ENCODE results near the gene FBN1. TPM values are rescaled to one million over a fixed set of nuclear protein-coding genes. Genes with fewer than 3 reads are reported as not detected.
A peak's percentile ranks its signal among the peaks of the same experiment; 100 is the strongest.

FBN1 gene
- total and polyA plus RNA-seq, 2 donors = 6.3 to 19.5 TPM

DNA sequence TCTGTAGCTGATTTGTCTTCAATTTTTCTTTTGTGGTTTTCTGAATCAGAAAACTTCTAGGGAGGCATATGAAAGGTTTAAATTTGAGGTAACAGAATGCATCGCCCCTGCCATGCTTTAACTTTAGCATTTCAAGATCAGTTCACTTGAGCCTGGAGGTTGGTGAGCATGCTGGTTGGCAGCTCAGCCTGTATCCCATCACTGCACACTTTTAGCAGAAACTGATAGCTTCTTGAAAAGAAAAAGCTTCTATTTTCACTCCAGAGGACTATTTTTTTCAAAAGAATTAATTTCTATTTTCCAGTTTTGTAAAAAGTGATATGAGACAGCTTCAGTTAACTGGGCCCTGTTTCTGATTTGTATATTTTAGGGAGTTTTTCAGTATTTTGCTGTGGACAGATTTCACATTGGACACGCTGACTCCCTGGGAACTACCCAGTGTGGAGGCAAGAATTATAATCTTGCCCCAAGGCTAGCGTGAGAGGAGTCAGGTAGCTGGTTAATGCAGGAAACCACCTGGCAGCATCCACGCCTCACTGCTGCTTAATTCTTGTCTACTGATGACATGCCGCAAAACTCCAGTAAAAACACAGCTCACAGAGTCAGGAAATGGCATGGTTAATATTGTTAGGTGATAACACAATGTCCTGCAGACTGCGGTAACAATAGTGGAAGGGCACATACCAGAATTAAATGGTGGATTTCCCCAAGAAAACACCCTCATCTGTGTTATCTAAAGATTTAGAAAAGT lies 242.9 kb downstream of the FBN1 start:
- H3K27me3 ChIP-seq (ENCODE audit: control insufficient read depth in 2 of 2, insufficient read depth in 1 of 2, low read length in 1 of 2) = no peaks in the 10 kb centered on the region
- peak overlapping the region in 1 of 2 donors; percentile 3 for H3K27ac ChIP-seq (ENCODE audit: low read depth in 1 of 2, low read length in 1 of 2)
- H3K4me3 ChIP-seq (ENCODE audit: low read length in 2 of 2) = no peak overlapping the region
- peak in 1 of 9 donors; percentile 5 for DNase-seq (ENCODE audit: low read depth in 6 of 9, low spot score in 9 of 9)
- 96% methylated on average over 6 of the region's 6 CpGs for WGBS
- no peaks in the 10 kb centered on the region for H3K36me3 ChIP-seq (ENCODE audit: control insufficient read depth in 2 of 2, insufficient read depth in 2 of 2, low read length in 1 of 2)
- no peaks in the 10 kb centered on the region for H3K9me3 ChIP-seq (ENCODE audit: control insufficient read depth in 2 of 2, insufficient read depth in 1 of 2, low read length in 1 of 2)
- no peaks in the 10 kb centered on the region for H3K4me1 ChIP-seq (ENCODE audit: control insufficient read depth in 2 of 2, insufficient read depth in 2 of 2, low read length in 2 of 2)

DNA sequence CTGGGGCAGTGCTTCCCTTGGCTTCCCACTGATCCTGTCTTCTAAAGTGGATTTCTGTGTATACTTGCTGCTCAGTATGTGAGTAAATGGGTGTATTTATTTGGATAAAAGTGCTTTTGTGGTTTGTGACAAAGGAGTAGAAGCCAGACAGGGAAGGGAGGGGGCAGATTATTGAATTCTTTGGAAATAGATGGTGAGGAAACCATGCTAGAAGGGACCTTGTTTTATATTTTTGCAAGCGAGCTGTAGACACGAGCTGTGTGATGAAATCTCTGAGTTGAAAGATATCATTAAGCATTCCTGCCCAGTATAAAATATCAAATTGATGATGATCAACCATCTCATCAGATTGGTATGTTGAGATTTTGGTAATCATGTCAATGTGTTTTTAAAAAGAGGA lies 245.4 kb downstream of the FBN1 start:
- Histone ChIP-seq H3K9me3 (ENCODE audit: control insufficient read depth in 2 of 2, insufficient read depth in 1 of 2, low read length in 1 of 2) (no peaks in the 10 kb centered on the region), H3K4me3 (ENCODE audit: low read length in 2 of 2) (no peak overlapping the region), H3K36me3 (ENCODE audit: control insufficient read depth in 2 of 2, insufficient read depth in 2 of 2, low read length in 1 of 2) (no peaks in the 10 kb centered on the region), H3K27ac (ENCODE audit: low read depth in 1 of 2, low read length in 1 of 2) (no peak overlapping the region), H3K4me1 (ENCODE audit: control insufficient read depth in 2 of 2, insufficient read depth in 2 of 2, low read length in 2 of 2) (no peaks in the 10 kb centered on the region), H3K27me3 (ENCODE audit: control insufficient read depth in 2 of 2, insufficient read depth in 1 of 2, low read length in 1 of 2) (no peaks in the 10 kb centered on the region)
- WGBS = 95% methylated on average over 2 of the region's 2 CpGs
- no peak for DNase-seq (ENCODE audit: low read depth in 6 of 9, low spot score in 9 of 9)

- Histone ChIP-seq H3K4me3 (ENCODE audit: low read length in 2 of 2) (no peak overlapping the region), H3K27me3 (ENCODE audit: control insufficient read depth in 2 of 2, insufficient read depth in 1 of 2, low read length in 1 of 2) (no peaks in the 10 kb centered on the region), H3K9me3 (ENCODE audit: control insufficient read depth in 2 of 2, insufficient read depth in 1 of 2, low read length in 1 of 2) (no peaks in the 10 kb centered on the region), H3K36me3 (ENCODE audit: control insufficient read depth in 2 of 2, insufficient read depth in 2 of 2, low read length in 1 of 2) (no peaks in the 10 kb centered on the region), H3K4me1 (ENCODE audit: control insufficient read depth in 2 of 2, insufficient read depth in 2 of 2, low read length in 2 of 2) (no peaks in the 10 kb centered on the region), H3K27ac (ENCODE audit: low read depth in 1 of 2, low read length in 1 of 2) (no peak overlapping the region)
- DNase-seq (ENCODE audit: low read depth in 6 of 9, low spot score in 9 of 9) = no peak
- 76% methylated on average over 5 of the region's 5 CpGs for WGBS
Measured at GRCh38 chr15:48397841-48398240, 247.7 kb downstream of the FBN1 start.

- no peaks in the 10 kb centered on the region for H3K4me1 ChIP-seq (ENCODE audit: control insufficient read depth in 2 of 2, insufficient read depth in 2 of 2, low read length in 2 of 2)
- no peak for DNase-seq (ENCODE audit: low read depth in 6 of 9, low spot score in 9 of 9)
- no peaks in the 10 kb centered on the region for H3K36me3 ChIP-seq (ENCODE audit: control insufficient read depth in 2 of 2, insufficient read depth in 2 of 2, low read length in 1 of 2)
- WGBS = 95% methylated on average over 5 of the region's 5 CpGs
- H3K27me3 ChIP-seq (ENCODE audit: control insufficient read depth in 2 of 2, insufficient read depth in 1 of 2, low read length in 1 of 2) = no peaks in the 10 kb centered on the region
- H3K9me3 ChIP-seq (ENCODE audit: control insufficient read depth in 2 of 2, insufficient read depth in 1 of 2, low read length in 1 of 2) = no peaks in the 10 kb centered on the region
- H3K4me3 ChIP-seq (ENCODE audit: low read length in 2 of 2) = no peak overlapping the region
- H3K27ac ChIP-seq (ENCODE audit: low read depth in 1 of 2, low read length in 1 of 2) = no peak overlapping the region
Measured at GRCh38 chr15:48396020-48396419, 249.5 kb downstream of the FBN1 start.

DNA sequence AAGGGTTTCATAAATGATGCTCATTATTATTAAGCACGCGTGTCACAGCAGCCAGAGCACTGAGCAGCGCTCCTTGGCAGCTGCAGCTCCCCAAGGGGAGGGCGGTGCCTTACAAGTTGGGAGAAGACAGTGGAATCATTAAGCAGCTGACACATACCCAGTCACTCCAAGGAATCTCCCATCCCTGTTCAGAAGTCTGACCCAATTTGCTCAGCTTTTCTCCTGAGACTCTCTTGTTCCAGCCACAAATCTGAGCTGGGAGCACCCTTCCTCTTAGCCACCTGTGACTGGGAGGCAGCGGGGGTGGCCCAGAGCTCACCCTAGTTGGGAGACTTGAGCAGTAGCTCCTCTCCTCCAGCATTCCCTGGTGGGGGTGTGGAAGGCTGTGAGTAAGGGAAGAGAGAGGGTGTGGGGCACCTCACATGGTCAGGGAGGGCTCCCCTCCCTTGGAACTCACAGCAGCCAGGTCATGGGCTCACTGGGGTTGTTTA lies 249.9 kb downstream of the FBN1 start:
- H3K27ac ChIP-seq (ENCODE audit: low read depth in 1 of 2, low read length in 1 of 2) = no peak overlapping the region
- no peaks in the 10 kb centered on the region for H3K9me3 ChIP-seq (ENCODE audit: control insufficient read depth in 2 of 2, insufficient read depth in 1 of 2, low read length in 1 of 2)
- no peak for DNase-seq (ENCODE audit: low read depth in 6 of 9, low spot score in 9 of 9)
- H3K4me3 ChIP-seq (ENCODE audit: low read length in 2 of 2) = no peak overlapping the region
- WGBS = 97% methylated on average over 5 of the region's 5 CpGs
- no peaks in the 10 kb centered on the region for H3K4me1 ChIP-seq (ENCODE audit: control insufficient read depth in 2 of 2, insufficient read depth in 2 of 2, low read length in 2 of 2)
- H3K27me3 ChIP-seq (ENCODE audit: control insufficient read depth in 2 of 2, insufficient read depth in 1 of 2, low read length in 1 of 2) = no peaks in the 10 kb centered on the region
- no peaks in the 10 kb centered on the region for H3K36me3 ChIP-seq (ENCODE audit: control insufficient read depth in 2 of 2, insufficient read depth in 2 of 2, low read length in 1 of 2)

DNA sequence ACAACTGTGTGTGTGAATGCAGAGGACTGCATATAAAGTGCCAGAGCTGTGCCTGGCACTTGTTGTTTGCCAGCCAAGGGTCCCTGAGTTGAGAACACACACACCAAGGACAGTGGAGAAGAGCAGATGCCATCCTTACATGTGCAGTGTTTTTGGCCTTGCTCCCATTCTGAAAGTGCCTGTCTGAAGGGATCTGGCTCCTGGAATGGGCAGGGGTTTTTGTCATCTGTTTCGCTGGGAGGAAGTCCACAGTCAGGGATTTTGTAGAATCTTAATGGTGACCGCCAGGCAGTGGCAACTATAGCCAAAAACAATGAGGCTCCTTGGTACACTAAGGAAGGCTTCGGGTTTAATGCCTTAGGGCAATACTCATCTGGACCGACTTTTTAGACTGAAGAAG lies 250.5 kb downstream of the FBN1 start:
- H3K4me1 ChIP-seq (ENCODE audit: control insufficient read depth in 2 of 2, insufficient read depth in 2 of 2, low read length in 2 of 2) = no peaks in the 10 kb centered on the region
- no peaks in the 10 kb centered on the region for H3K9me3 ChIP-seq (ENCODE audit: control insufficient read depth in 2 of 2, insufficient read depth in 1 of 2, low read length in 1 of 2)
- no peak overlapping the region for H3K4me3 ChIP-seq (ENCODE audit: low read length in 2 of 2)
- H3K36me3 ChIP-seq (ENCODE audit: control insufficient read depth in 2 of 2, insufficient read depth in 2 of 2, low read length in 1 of 2) = no peaks in the 10 kb centered on the region
- WGBS = 95% methylated on average over 4 of the region's 4 CpGs
- no peak for DNase-seq (ENCODE audit: low read depth in 6 of 9, low spot score in 9 of 9)
- no peak overlapping the region for H3K27ac ChIP-seq (ENCODE audit: low read depth in 1 of 2, low read length in 1 of 2)
- H3K27me3 ChIP-seq (ENCODE audit: control insufficient read depth in 2 of 2, insufficient read depth in 1 of 2, low read length in 1 of 2) = no peaks in the 10 kb centered on the region

- Histone ChIP-seq H3K4me1 (ENCODE audit: control insufficient read depth in 2 of 2, insufficient read depth in 2 of 2, low read length in 2 of 2) (no peaks in the 10 kb centered on the region), H3K9me3 (ENCODE audit: control insufficient read depth in 2 of 2, insufficient read depth in 1 of 2, low read length in 1 of 2) (no peaks in the 10 kb centered on the region), H3K4me3 (ENCODE audit: low read length in 2 of 2) (no peak overlapping the region), H3K27ac (ENCODE audit: low read depth in 1 of 2, low read length in 1 of 2) (no peak overlapping the region), H3K27me3 (ENCODE audit: control insufficient read depth in 2 of 2, insufficient read depth in 1 of 2, low read length in 1 of 2) (no peaks in the 10 kb centered on the region), H3K36me3 (ENCODE audit: control insufficient read depth in 2 of 2, insufficient read depth in 2 of 2, low read length in 1 of 2) (no peaks in the 10 kb centered on the region)
- WGBS = 90% methylated on average over 15 of the region's 15 CpGs
- no peak for DNase-seq (ENCODE audit: low read depth in 6 of 9, low spot score in 9 of 9)
Measured at GRCh38 chr15:48393645-48394506, 251.6 kb downstream of the FBN1 start.

- no peak for DNase-seq (ENCODE audit: low read depth in 6 of 9, low spot score in 9 of 9)
- Histone ChIP-seq H3K4me3 (ENCODE audit: low read length in 2 of 2) (no peak overlapping the region), H3K36me3 (ENCODE audit: control insufficient read depth in 2 of 2, insufficient read depth in 2 of 2, low read length in 1 of 2) (no peaks in the 10 kb centered on the region), H3K27me3 (ENCODE audit: control insufficient read depth in 2 of 2, insufficient read depth in 1 of 2, low read length in 1 of 2) (no peaks in the 10 kb centered on the region), H3K9me3 (ENCODE audit: control insufficient read depth in 2 of 2, insufficient read depth in 1 of 2, low read length in 1 of 2) (no peaks in the 10 kb centered on the region), H3K27ac (ENCODE audit: low read depth in 1 of 2, low read length in 1 of 2) (no peak overlapping the region), H3K4me1 (ENCODE audit: control insufficient read depth in 2 of 2, insufficient read depth in 2 of 2, low read length in 2 of 2) (no peaks in the 10 kb centered on the region)
- WGBS = 71% methylated on average over 4 of the region's 4 CpGs
Measured at GRCh38 chr15:48392356-48392755, 253.2 kb downstream of the FBN1 start.

DNA sequence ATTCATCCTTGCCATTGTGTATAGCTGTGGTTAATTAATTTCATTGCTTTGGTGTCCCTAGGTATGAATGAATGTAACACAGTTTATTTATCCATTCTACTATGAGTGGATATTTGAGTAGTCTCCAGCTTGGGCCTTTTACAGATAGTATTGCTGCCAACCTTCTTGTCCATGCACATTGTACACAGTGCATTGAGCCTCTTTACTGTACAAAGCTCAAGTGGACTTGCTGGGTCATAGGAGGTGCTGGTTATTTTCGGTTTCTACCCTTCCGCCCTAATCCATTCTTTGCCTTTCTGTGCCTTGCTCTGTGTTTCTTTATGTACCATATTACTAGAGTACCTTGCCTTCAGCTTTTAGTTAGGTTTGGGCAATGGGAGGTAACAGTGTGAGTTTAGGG lies 253.6 kb downstream of the FBN1 start:
- H3K4me3 ChIP-seq (ENCODE audit: low read length in 2 of 2) = no peak overlapping the region
- WGBS = over 99% methylated on average over 2 of the region's 2 CpGs
- no peaks in the 10 kb centered on the region for H3K9me3 ChIP-seq (ENCODE audit: control insufficient read depth in 2 of 2, insufficient read depth in 1 of 2, low read length in 1 of 2)
- H3K27ac ChIP-seq (ENCODE audit: low read depth in 1 of 2, low read length in 1 of 2) = no peak overlapping the region
- no peaks in the 10 kb centered on the region for H3K4me1 ChIP-seq (ENCODE audit: control insufficient read depth in 2 of 2, insufficient read depth in 2 of 2, low read length in 2 of 2)
- no peaks in the 10 kb centered on the region for H3K36me3 ChIP-seq (ENCODE audit: control insufficient read depth in 2 of 2, insufficient read depth in 2 of 2, low read length in 1 of 2)
- DNase-seq (ENCODE audit: low read depth in 6 of 9, low spot score in 9 of 9) = no peak
- H3K27me3 ChIP-seq (ENCODE audit: control insufficient read depth in 2 of 2, insufficient read depth in 1 of 2, low read length in 1 of 2) = no peaks in the 10 kb centered on the region

All from thymus (tissue), 11 donors.